GM12874 (cell line): ENCODE measurements around the gene GNB2.

Source experiments
- TF ChIP-seq, protein P1 (sequence below): IDR thresholded peaks from 2 replicates; pipeline ENCODE4 v1.5.1; 2011; ENCODE audit warnings: low read depth, mild to moderate bottlenecking, control low read depth, low read length, moderate library complexity; ENCODE audit not compliant: insufficient read depth

GNB2 gene

GRCh38 chr7:100681491-100682227 lies 8.1 kb downstream of the GNB2 start:
- TF ChIP-seq, protein P1, sequence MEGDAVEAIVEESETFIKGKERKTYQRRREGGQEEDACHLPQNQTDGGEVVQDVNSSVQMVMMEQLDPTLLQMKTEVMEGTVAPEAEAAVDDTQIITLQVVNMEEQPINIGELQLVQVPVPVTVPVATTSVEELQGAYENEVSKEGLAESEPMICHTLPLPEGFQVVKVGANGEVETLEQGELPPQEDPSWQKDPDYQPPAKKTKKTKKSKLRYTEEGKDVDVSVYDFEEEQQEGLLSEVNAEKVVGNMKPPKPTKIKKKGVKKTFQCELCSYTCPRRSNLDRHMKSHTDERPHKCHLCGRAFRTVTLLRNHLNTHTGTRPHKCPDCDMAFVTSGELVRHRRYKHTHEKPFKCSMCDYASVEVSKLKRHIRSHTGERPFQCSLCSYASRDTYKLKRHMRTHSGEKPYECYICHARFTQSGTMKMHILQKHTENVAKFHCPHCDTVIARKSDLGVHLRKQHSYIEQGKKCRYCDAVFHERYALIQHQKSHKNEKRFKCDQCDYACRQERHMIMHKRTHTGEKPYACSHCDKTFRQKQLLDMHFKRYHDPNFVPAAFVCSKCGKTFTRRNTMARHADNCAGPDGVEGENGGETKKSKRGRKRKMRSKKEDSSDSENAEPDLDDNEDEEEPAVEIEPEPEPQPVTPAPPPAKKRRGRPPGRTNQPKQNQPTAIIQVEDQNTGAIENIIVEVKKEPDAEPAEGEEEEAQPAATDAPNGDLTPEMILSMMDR: no peak

- TF ChIP-seq, protein P1: no peak
These were observed 8.7 kb downstream of the GNB2 start for GRCh38 chr7:100682228-100682741.

DNA sequence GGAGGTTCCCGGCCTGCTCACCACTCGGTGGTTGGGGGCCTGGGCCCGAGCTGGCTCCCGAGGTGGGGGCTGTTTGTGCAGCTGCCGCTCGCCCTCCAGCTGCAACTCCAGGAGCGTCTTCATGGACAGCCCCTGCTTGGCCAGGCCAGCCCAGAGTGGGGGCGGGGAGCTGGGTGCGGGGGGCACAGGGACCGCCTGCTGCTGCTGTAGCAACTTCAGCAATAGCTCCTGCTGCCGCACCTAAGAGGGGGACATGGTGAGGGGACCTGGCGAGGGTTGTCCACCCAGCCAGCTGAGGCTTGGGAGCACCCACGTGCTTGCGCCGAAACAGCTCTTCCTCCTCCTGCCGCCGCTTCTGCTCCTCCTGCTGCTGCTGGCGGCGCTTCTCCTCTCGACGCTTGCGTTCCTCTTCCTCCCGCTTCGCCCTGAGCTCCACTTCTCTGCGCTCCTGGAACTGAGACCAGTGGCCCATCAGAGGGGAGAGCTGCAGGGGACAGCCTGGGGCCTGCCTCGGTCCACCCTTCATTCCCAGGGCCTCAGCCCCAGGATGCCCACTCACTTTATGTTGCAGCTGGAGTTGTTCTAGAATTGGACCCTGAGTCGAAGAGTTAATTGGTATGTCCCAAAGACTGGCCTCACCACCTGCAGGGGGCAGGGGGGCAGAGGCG lies 9.6 kb downstream of the GNB2 start:
- TF ChIP-seq, protein P1: no peak

DNA sequence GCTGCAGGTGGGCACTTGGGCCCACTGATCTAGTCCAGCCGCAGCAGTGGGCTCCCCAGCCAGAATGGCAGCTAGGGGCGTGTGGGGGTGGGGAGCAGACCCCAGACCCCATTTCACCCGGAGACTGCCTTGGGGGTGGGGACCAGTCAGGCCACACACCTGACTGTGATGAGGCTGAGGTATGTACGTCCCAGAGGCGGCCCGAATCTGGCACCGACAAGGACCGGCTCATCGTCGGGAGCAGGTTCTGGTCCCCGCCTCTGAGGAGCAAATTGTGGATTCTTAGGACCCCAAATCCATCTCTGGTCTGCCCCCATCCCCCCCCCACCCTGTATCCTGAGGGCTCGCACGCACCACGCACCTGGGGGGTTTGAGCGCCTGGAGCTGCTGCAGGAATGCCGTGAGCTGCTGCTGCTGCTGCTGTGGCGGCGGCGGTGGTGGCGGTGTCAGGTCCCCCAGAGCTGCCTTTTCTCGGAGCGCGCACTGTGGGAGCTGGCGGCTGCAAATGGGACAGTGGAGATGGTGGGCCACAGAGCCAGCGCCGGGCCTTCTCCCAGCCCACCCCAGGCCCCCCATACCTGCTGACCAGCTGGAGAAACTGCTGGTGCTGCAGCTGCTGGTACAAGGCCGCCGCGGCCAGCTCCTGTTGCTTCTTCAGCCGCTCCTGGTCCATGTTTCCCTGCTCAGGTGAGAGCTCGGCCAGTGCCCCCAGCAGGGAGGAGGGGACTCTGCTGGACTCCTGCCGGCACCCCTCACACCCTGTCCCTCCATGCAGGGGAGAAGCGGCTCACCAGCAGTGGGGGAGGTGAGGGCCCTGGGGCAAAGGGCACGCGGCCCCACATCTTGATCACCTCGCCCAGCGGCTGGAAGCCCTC lies 10.4 kb downstream of the GNB2 start:
- TF ChIP-seq, protein P1: no peak

GRCh38 chr7:100684534-100685042 lies 11.0 kb downstream of the GNB2 start:
- TF ChIP-seq, protein P1: no peak

- TF ChIP-seq, protein P1: no peak
These were observed 11.6 kb downstream of the GNB2 start for GRCh38 chr7:100685049-100685605.
